GM12801 (cell line): ENCODE measurements around the gene RHOA.

Source experiments
- TF ChIP-seq, protein P1 (sequence below): IDR thresholded peaks from one replicate; pipeline ENCODE4 v1.5.1; 2011; ENCODE audit warnings: control low read depth; ENCODE audit not compliant: insufficient read length; ENCODE audit errors: extremely low read depth

RHOA gene

GRCh38 chr3:49445391-49445790 is 33.6 kb upstream of the RHOA start:
- TF ChIP-seq, protein P1, sequence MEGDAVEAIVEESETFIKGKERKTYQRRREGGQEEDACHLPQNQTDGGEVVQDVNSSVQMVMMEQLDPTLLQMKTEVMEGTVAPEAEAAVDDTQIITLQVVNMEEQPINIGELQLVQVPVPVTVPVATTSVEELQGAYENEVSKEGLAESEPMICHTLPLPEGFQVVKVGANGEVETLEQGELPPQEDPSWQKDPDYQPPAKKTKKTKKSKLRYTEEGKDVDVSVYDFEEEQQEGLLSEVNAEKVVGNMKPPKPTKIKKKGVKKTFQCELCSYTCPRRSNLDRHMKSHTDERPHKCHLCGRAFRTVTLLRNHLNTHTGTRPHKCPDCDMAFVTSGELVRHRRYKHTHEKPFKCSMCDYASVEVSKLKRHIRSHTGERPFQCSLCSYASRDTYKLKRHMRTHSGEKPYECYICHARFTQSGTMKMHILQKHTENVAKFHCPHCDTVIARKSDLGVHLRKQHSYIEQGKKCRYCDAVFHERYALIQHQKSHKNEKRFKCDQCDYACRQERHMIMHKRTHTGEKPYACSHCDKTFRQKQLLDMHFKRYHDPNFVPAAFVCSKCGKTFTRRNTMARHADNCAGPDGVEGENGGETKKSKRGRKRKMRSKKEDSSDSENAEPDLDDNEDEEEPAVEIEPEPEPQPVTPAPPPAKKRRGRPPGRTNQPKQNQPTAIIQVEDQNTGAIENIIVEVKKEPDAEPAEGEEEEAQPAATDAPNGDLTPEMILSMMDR, result no peak

GRCh38 chr3:49434731-49435130 is 23.0 kb upstream of the RHOA start:
- TF ChIP-seq, protein P1, result no peak

DNA sequence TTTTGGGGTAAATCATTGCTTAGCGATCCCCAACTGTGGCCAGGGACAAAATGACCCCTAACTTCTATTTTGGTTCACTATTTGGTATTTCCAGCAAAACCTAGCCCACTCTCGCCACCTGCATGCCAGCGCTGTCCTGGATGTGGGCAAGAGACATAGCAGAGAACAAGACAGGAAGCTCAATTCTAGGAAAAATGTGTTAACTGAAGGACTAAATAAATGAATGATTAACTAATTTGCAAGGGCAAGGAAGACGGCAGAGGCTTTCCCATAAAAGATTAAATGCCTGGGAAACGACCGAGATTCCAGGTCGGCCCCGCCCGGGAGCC is 16.9 kb upstream of the RHOA start:
- TF ChIP-seq, protein P1, result no peak

GRCh38 chr3:49427586-49427985 is 15.8 kb upstream of the RHOA start:
- TF ChIP-seq, protein P1, result no peak

DNA sequence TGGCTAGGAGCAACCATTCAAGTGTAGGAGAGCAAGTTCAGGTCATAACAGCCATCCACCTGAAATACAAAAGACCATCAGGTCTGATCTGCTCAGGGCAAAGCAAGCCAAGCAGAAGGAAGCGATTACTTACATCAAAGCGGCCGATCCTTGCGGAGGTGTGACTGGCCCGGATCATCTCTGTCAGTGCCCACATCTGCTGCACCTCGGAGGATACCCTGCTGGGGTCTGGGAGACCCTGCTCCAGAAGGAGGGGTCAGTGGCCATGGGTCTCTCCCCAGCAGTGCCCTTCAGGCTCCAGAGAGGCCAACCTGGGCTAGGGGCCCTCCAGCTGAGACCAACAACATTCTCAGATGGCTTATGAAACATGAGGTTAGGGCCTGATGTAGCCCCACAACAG is 13.0 kb upstream of the RHOA start:
- TF ChIP-seq, protein P1, result no peak

- TF ChIP-seq, protein P1, result no peak
Observed at GRCh38 chr3:49422379-49423248, 10.8 kb upstream of the RHOA start, which contains the start of gene AMT. Gene AMT (minus strand): TSS chr3:49422473. CDS start chr3:49422450, 23 bp downstream.

- TF ChIP-seq, protein P1, result no peak
Observed at GRCh38 chr3:49421890-49422378, 10.2 kb upstream of the RHOA start.
